ENCODE measurements around the gene CDHR1.

Gene CDHR1

GRCh38 chr10:84156009-84156408 lies 38.3 kb upstream of the CDHR1 start:
- no peak overlapping the region for H3K4me3 ChIP-seq (replicated peaks in 1 of 2; ENCODE audit: low read depth in 2 of 2, low read length in 2 of 2)
- no peak for DNase-seq (ENCODE audit: low read depth in 2 of 2)
- TF ChIP-seq CTCF (IDR thresholded peaks at IDR 0.05; ENCODE audit: low read depth, low read length), result no peak

DNA sequence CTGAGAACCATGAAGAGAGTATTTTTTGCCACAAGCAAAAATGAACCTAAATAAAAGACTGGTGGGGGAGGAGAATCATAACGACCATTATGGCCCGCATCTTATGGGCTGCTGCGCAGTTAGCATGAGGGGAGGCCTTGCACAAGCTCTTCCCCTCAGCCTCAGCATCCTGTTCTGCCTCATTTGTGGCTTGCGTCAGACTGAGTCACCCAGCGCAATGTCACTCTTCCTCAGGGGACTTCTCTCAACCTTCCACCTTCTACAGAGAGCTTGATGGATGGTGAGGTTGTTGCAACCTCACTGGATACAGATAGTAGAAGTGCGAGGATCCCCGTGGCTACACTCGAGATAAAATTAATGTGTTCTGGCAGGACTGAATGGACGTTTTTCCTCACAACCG lies 37.6 kb upstream of the CDHR1 start:
- no peak overlapping the region for H3K4me3 ChIP-seq (replicated peaks in 1 of 2; ENCODE audit: low read depth in 2 of 2, low read length in 2 of 2)
- peak; percentile 9 to 36 for DNase-seq (ENCODE audit: low read depth in 2 of 2)
- no peak for TF ChIP-seq CTCF (IDR thresholded peaks at IDR 0.05; ENCODE audit: low read depth, low read length)

DNA sequence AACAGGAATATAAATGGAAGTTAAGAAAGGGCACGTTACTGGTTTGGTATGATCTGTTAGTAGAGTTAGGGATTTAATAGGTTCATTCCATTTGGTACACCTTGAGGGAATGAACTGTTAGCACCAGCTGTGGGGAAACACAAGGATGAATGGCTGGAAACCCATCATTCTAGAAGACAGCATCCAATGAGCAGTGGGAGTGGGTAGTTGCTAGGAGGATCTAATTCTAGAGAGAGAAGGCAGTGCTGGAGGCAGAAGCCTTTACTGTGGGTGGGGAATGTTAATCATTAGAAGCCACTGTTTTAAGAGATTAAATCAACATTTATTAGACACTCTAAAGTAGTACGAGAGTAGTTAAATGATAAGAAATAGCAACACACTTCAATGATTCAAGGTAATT lies 36.3 kb upstream of the CDHR1 start:
- no peak overlapping the region for H3K4me3 ChIP-seq (replicated peaks in 1 of 2; ENCODE audit: low read depth in 2 of 2, low read length in 2 of 2)
- TF ChIP-seq CTCF (IDR thresholded peaks at IDR 0.05; ENCODE audit: low read depth, low read length), result no peak
- DNase-seq (ENCODE audit: low read depth in 2 of 2), result no peak

GRCh38 chr10:84158550-84158949 lies 35.8 kb upstream of the CDHR1 start:
- no peak overlapping the region for H3K4me3 ChIP-seq (replicated peaks in 1 of 2; ENCODE audit: low read depth in 2 of 2, low read length in 2 of 2)
- no peak for DNase-seq (ENCODE audit: low read depth in 2 of 2)
- TF ChIP-seq CTCF (IDR thresholded peaks at IDR 0.05; ENCODE audit: low read depth, low read length), result no peak

GRCh38 chr10:84159076-84159685 lies 35.2 kb upstream of the CDHR1 start:
- TF ChIP-seq CTCF (IDR thresholded peaks at IDR 0.05; ENCODE audit: low read depth, low read length), result no peak
- DNase-seq (ENCODE audit: low read depth in 2 of 2), result no peak
- no peak overlapping the region for H3K4me3 ChIP-seq (replicated peaks in 1 of 2; ENCODE audit: low read depth in 2 of 2, low read length in 2 of 2)

DNA sequence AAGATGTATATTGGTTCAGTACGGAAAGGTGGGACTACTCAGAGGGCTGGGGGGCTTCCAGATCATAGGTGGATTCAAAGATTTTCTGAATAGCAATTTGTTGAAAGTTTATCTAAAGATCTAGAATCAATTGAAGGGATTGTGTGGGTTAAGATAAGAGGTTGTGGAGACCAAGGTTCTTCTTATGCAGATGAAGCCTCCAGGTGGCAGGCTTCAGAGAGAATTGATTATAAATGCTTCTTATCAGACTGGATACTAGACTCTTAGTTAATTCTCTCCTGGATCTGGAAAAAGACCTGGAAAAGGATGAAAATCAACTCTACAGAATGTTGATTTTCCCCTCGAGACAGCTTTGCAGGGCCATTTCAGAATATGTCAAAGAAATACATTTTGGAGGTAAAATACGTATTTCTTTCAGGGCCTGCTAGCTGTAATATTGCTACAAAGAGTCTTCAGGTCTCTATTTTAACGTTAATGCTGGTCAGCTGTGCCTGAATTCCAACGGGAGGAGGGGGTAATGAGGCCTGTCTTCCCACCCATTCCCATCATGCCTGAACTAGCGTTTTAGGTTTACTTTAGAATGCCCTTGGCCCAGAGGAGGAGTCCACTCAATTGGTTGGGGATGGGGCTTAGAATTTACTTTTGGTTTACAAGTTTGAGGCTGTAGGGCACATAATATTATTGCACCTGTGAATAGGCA lies 33.5 kb upstream of the CDHR1 start:
- DNase-seq (ENCODE audit: low read depth in 2 of 2), result no peak
- H3K4me3 ChIP-seq (replicated peaks in 1 of 2; ENCODE audit: low read depth in 2 of 2, low read length in 2 of 2), result no peak overlapping the region
- no peak for TF ChIP-seq CTCF (IDR thresholded peaks at IDR 0.05; ENCODE audit: low read depth, low read length)
